Endodermal cell (in vitro differentiated cells): ENCODE data around the gene C19orf85. TPM values are rescaled to one million over a fixed set of nuclear protein-coding genes. Genes with fewer than 3 reads are reported as not detected.

ENCODE experiments used
- DNase-seq: peaks from one replicate; pipeline ENCODE4 v3.0.0-alpha.2; 2017
- H3K27ac ChIP-seq: 2 replicates; pipeline ENCODE4 v1.5.1; 2013; ENCODE audit warnings: mild to moderate bottlenecking, low read depth, low read length, moderate library complexity
- H3K27me3 ChIP-seq: 2 replicates; pipeline ENCODE4 v1.6.1; 2013; ENCODE audit warnings: mild to moderate bottlenecking, low read length, moderate library complexity; ENCODE audit not compliant: insufficient read depth, control insufficient read depth, poor library complexity, severe bottlenecking
- H3K36me3 ChIP-seq: 2 replicates; pipeline ENCODE4 v1.7.0; 2013; ENCODE audit warnings: mild to moderate bottlenecking, low read length, moderate library complexity; ENCODE audit not compliant: control insufficient read depth, insufficient read depth
- H3K4me1 ChIP-seq: one replicate; pipeline ENCODE4 v1.7.0; 2013; ENCODE audit warnings: low read length; ENCODE audit not compliant: control insufficient read depth, insufficient read depth
- H3K4me3 ChIP-seq: 2 replicates; pipeline ENCODE4 v1.5.1; 2013; ENCODE audit warnings: mild to moderate bottlenecking, low read length, moderate library complexity
- H3K9ac ChIP-seq: 2 replicates; pipeline ENCODE4 v1.6.1; 2013; ENCODE audit warnings: mild to moderate bottlenecking, low read length, moderate library complexity; ENCODE audit not compliant: poor library complexity, severe bottlenecking; ENCODE audit errors: extremely low read depth
- H3K9me3 ChIP-seq: 2 replicates; pipeline ENCODE4 v1.6.1; 2013; ENCODE audit warnings: mild to moderate bottlenecking, low read length, moderate library complexity; ENCODE audit not compliant: control insufficient read depth
- H3K27ac Mint-ChIP-seq: 2 replicates; pipeline ENCODE4 v1.8.0; 2020; ENCODE audit warnings: mixed read lengths
- H3K27me3 Mint-ChIP-seq: 2 replicates; pipeline ENCODE4 v1.8.0; 2021; ENCODE audit warnings: mild to moderate bottlenecking, mixed read lengths; ENCODE audit not compliant: insufficient read depth
- H3K36me3 Mint-ChIP-seq: 2 replicates; pipeline ENCODE4 v1.8.0; 2020; ENCODE audit warnings: low read depth, mixed read lengths
- H3K4me1 Mint-ChIP-seq: 2 replicates; pipeline ENCODE4 v1.8.0; 2020; ENCODE audit warnings: mixed read lengths
- H3K4me3 Mint-ChIP-seq: 2 replicates; pipeline ENCODE4 v1.8.0; 2020; ENCODE audit warnings: mild to moderate bottlenecking, moderate library complexity, mixed read lengths
- H3K9me3 Mint-ChIP-seq: 2 replicates; pipeline ENCODE4 v1.8.0; 2020; ENCODE audit warnings: mild to moderate bottlenecking, mixed read lengths
- WGBS, 2 experiments: methylation state at CpG; one replicate each; pipeline versions ENCODE4 v1.1.5 to v1.1.7; 2013; ENCODE audit warnings: missing lambda C conversion rate in 2 of 2, mixed read lengths in 1 of 2; ENCODE audit not compliant: insufficient coverage in 1 of 2, insufficient read length in 1 of 2; 5-methylcytosine and 5-hydroxymethylcytosine counted together
- total RNA-seq, 2 donors: library from RNA; stranded (reverse); fragmentation: NEBNext Ultra II Directional in 1 of 2; extraction: Animal tissue kit (Norgen Biotek cat#: 25700) in 1 of 2; gene quantifications; 2 replicates in 1 of 2; 3 replicates in 1 of 2; pipeline ENCODE4 v1.2.1, GENCODE V29; 2021
- TF ChIP-seq, protein P1 (sequence below): fragments of 200-600 bp; sonication (generic); conservative IDR thresholded peaks from 2 replicates; pipeline ENCODE4 v1.5.0; 2021; ENCODE audit warnings: antibody characterized with exemption, mild to moderate bottlenecking

Gene C19orf85
- total RNA-seq, 2 donors from 2014 or later, result 0.62 to 2.3 TPM

DNA sequence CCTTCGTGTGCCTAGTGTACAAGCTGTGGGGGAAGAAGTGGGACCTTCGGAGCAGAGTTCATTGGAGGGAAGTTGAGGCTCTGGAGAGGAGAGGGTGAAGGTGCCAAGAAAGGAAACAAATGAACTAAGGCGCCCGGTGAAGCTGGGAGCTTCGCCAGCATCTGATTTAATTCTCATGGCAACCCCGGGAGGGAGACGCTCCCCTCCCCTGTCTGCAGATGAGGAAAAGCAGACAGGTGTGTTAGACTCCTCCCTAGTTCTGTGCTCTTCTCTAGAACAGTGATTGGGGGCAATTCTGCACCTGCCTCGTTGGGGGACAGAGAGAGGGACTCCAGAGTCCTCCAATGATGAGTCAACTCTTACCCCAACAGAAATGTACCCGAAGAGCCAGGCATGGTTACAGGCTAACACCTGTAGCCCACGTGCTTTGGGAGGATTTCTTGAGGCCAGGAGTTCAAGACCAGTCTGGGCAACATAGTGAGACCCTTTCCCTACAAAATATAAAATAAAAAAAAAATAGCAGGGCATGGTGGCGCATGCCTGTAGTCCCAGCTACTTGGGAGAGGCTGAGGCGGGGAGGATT is 27.9 kb upstream of the C19orf85 start:
- H3K4me3 Mint-ChIP-seq, result no peak overlapping the region
- H3K9ac ChIP-seq, result no peak overlapping the region
- WGBS, 2 experiments, result 77 to 86% methylated on average over 9 to 12 of the region's 12 CpGs
- H3K27me3 Mint-ChIP-seq, result peaks cover 8% of the 10 kb centered on the region
- H3K4me1 ChIP-seq, result peaks cover 6% of the 10 kb centered on the region
- no peak for DNase-seq
- H3K36me3 Mint-ChIP-seq, result no peaks in the 10 kb centered on the region
- TF ChIP-seq, protein P1, sequence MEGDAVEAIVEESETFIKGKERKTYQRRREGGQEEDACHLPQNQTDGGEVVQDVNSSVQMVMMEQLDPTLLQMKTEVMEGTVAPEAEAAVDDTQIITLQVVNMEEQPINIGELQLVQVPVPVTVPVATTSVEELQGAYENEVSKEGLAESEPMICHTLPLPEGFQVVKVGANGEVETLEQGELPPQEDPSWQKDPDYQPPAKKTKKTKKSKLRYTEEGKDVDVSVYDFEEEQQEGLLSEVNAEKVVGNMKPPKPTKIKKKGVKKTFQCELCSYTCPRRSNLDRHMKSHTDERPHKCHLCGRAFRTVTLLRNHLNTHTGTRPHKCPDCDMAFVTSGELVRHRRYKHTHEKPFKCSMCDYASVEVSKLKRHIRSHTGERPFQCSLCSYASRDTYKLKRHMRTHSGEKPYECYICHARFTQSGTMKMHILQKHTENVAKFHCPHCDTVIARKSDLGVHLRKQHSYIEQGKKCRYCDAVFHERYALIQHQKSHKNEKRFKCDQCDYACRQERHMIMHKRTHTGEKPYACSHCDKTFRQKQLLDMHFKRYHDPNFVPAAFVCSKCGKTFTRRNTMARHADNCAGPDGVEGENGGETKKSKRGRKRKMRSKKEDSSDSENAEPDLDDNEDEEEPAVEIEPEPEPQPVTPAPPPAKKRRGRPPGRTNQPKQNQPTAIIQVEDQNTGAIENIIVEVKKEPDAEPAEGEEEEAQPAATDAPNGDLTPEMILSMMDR, result no peak
- no peaks in the 10 kb centered on the region for H3K9me3 ChIP-seq
- H3K27me3 ChIP-seq, result no peaks in the 10 kb centered on the region
- no peaks in the 10 kb centered on the region for H3K36me3 ChIP-seq
- no peak overlapping the region for H3K4me3 ChIP-seq
- no peak overlapping the region for H3K27ac Mint-ChIP-seq
- no peak overlapping the region for H3K27ac ChIP-seq
- no peaks in the 10 kb centered on the region for H3K9me3 Mint-ChIP-seq
- H3K4me1 Mint-ChIP-seq, result peaks cover 4% of the 10 kb centered on the region

DNA sequence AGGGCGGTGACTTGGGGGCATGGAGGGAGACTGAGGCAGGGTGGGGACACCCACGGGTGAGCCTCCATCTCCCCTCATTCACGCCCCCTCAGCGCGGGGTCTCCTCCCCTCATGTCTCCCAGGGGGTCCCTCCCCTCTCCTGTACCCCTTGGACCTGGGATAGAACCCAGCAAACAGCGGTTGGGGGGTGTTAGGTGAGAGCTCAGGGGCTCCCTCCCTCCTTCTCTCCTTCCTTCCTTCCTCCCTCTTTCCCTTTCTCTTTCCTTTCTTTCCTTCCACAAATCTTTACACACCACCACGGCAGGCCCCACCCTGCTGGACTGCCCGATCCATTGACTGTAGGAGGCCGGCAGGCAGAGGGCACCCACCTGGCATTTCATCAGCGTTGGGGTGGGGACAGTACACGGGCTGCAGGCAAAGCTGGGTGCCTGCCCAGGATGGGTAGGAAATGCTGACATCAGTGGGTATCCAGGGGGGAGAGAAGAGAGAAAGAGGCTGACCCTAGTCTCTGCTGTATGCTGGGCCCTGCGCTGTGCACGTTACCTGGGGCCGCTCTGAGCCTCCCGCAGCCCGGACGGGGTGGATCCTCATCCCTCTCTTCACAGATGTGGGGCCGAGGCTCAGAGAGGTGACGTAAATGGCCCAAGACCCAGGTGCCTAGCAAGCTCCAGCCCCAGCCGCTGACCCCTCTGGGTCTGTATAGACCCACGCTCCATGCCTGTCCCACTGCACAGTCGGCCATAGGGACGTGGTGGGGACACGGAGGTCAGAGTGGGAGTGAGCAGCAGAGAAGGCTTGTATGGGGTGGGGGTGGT is 27.2 kb upstream of the C19orf85 start:
- no peaks in the 10 kb centered on the region for H3K9me3 Mint-ChIP-seq
- H3K36me3 ChIP-seq, result no peaks in the 10 kb centered on the region
- H3K9me3 ChIP-seq, result no peaks in the 10 kb centered on the region
- no peak overlapping the region for H3K4me3 ChIP-seq
- no peak overlapping the region for H3K9ac ChIP-seq
- no peak overlapping the region for H3K27ac ChIP-seq
- H3K27me3 ChIP-seq, result no peaks in the 10 kb centered on the region
- H3K4me3 Mint-ChIP-seq, result no peak overlapping the region
- no peak overlapping the region for H3K27ac Mint-ChIP-seq
- TF ChIP-seq, protein P1, result no peak
- no peaks in the 10 kb centered on the region for H3K36me3 Mint-ChIP-seq
- peaks cover 11% of the 10 kb centered on the region for H3K4me1 Mint-ChIP-seq
- 85 to 89% methylated on average over 9 to 22 of the region's 24 CpGs for WGBS, 2 experiments
- no peak for DNase-seq
- peaks cover 13% of the 10 kb centered on the region for H3K4me1 ChIP-seq
- peaks cover 7% of the 10 kb centered on the region for H3K27me3 Mint-ChIP-seq

DNA sequence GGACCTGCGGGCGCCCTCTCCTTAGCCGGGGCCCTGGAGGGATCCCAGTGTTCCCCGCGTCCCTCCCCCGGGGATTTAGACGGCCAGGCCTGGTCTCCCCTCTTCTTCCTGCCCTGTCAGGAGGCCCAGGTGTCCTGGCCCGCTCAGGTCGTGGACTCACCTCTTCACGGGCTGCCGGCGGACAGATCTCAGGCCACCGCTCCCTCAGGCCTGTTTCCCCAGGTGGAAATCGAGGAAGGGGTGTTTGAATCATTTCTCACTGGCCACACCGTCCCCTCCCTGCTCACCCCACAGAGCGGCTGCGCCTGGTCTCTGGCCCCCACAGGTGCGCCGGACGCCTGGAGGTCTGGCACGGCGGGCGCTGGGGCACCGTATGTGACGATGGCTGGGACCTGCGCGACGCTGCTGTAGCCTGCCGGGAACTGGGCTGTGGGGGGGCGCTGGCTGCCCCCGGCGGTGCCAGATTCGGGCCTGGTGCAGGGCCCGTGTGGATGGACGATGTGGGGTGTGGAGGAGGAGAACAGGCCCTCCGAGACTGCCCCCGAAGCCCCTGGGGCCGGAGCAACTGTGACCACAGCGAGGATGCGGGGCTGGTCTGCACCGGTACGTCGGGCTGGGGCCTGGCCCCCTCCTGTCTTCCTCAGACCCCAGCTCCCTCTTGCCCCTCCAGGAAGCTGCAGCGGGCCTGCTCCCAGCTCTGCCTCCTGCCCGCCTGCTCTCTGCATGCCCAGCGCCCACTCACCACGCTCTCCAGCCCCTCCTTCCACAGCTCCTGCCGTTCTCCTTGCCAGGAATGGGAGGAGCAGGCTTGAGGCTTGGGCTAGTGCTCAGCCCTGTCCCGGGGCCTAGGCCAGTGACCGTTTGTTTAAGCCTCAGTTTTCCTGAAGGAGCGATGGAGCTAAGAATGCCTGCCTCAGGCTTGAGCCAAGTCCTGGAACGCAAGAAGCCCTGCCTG is 26.2 kb upstream of the C19orf85 start:
- TF ChIP-seq, protein P1, result no peak
- Mint-ChIP-seq H3K9me3 (no peaks in the 10 kb centered on the region), H3K27ac (no peak overlapping the region), H3K27me3 (peaks cover 7% of the 10 kb centered on the region), H3K36me3 (no peaks in the 10 kb centered on the region), H3K4me3 (no peak overlapping the region), H3K4me1 (peaks cover 15% of the 10 kb centered on the region)
- Histone ChIP-seq H3K9ac (no peak overlapping the region), H3K27ac (no peak overlapping the region), H3K9me3 (no peaks in the 10 kb centered on the region), H3K4me3 (no peak overlapping the region), H3K36me3 (no peaks in the 10 kb centered on the region), H3K4me1 (peaks cover 17% of the 10 kb centered on the region), H3K27me3 (no peaks in the 10 kb centered on the region)
- 88 to 89% methylated on average over 22 to 52 of the region's 52 CpGs for WGBS, 2 experiments
- DNase-seq, result no peak
